SK-N-SH treated with all-trans-retinoic acid at 6 μM for 48 hours (cell line): ENCODE results near the gene PRXL2B.

Experiments used
- ATAC-seq: fragments of 200-7000 bp; cut with Tn5 transposase; 3 replicates; pipeline ENCODE4 v1.9.1; 2020; ENCODE audit warnings: mild to moderate bottlenecking, moderate library complexity
- ARNTL ChIP-seq: fragments of 450-650 bp; formaldehyde crosslinking; IDR thresholded peaks from 2 replicates; pipeline ENCODE4 v1.5.0; 2020; ENCODE audit warnings: low read depth, mild to moderate bottlenecking, moderate library complexity, borderline replicate concordance
- BACH2 ChIP-seq: fragments of 250-450 bp; sonication (Bioruptor Pico); IDR thresholded peaks from 2 replicates; pipeline ENCODE4 v1.9.0; 2021; ENCODE audit warnings: mild to moderate bottlenecking, borderline replicate concordance
- CSDC2 ChIP-seq: fragments of 250-450 bp; sonication (Bioruptor Pico); IDR thresholded peaks from 2 replicates; pipeline ENCODE4 v1.5.0; 2020; ENCODE audit warnings: mild to moderate bottlenecking, moderate library complexity
- ESRRG ChIP-seq: fragments of 250-450 bp; sonication (Bioruptor Pico); IDR thresholded peaks from 2 replicates; pipeline ENCODE4 v1.6.1; 2021; ENCODE audit warnings: mild to moderate bottlenecking
- GLIS3 ChIP-seq: fragments of 250-450 bp; sonication (Bioruptor Pico); IDR thresholded peaks from 2 replicates; pipeline ENCODE4 v1.5.0; 2020; ENCODE audit warnings: mild to moderate bottlenecking, moderate library complexity
- ISL1 ChIP-seq: fragments of 250-450 bp; sonication (Bioruptor Pico); IDR thresholded peaks from 2 replicates; pipeline ENCODE4 v2.1.2; 2022; ENCODE audit warnings: mild to moderate bottlenecking, moderate library complexity
- OSR1 ChIP-seq: fragments of 250-450 bp; sonication (Bioruptor Pico); IDR thresholded peaks from 2 replicates; pipeline ENCODE4 v1.8.0; 2022; ENCODE audit warnings: moderate library complexity, mild to moderate bottlenecking, inconsistent platforms
- PPARA ChIP-seq: fragments of 250-450 bp; sonication (Bioruptor Pico); IDR thresholded peaks from 2 replicates; pipeline ENCODE4 v1.5.0; 2020; ENCODE audit warnings: mild to moderate bottlenecking, borderline replicate concordance
- RARB ChIP-seq: fragments of 250-450 bp; sonication (Bioruptor Pico); IDR thresholded peaks from 2 replicates; pipeline ENCODE4 v1.8.0; 2021; ENCODE audit warnings: mild to moderate bottlenecking, moderate library complexity
- SNAI2 ChIP-seq: fragments of 250-450 bp; sonication (Bioruptor Pico); IDR thresholded peaks from 2 replicates; pipeline ENCODE4 v1.5.0; 2020; ENCODE audit warnings: mild to moderate bottlenecking, moderate library complexity
- TCF4 ChIP-seq: fragments of 250-450 bp; sonication (Bioruptor Pico); IDR thresholded peaks from 2 replicates; pipeline ENCODE4 v1.8.0; 2021; ENCODE audit warnings: mild to moderate bottlenecking, moderate library complexity, borderline replicate concordance
- TOX ChIP-seq: fragments of 250-450 bp; sonication (Bioruptor Pico); IDR thresholded peaks from 2 replicates; pipeline ENCODE4 v1.8.0; 2021; ENCODE audit warnings: mild to moderate bottlenecking, moderate library complexity, borderline replicate concordance
- ZC3H10 ChIP-seq: fragments of 250-450 bp; sonication (Bioruptor Pico); IDR thresholded peaks from 2 replicates; pipeline ENCODE4 v1.5.1; 2021; ENCODE audit warnings: mild to moderate bottlenecking, moderate library complexity
- ZFP3 ChIP-seq: fragments of 250-450 bp; sonication (Bioruptor Pico); IDR thresholded peaks from 2 replicates; pipeline ENCODE4 v1.5.0; 2020; ENCODE audit warnings: mild to moderate bottlenecking, moderate library complexity
- ZFP30 ChIP-seq: fragments of 450-650 bp; formaldehyde crosslinking; IDR thresholded peaks from 2 replicates; pipeline ENCODE4 v1.5.0; 2022; ENCODE audit warnings: mild to moderate bottlenecking, moderate library complexity
- ZNF565 ChIP-seq: fragments of 450-650 bp; formaldehyde crosslinking; conservative IDR thresholded peaks from 2 replicates; pipeline ENCODE4 v1.5.0; 2020; ENCODE audit warnings: low read depth, mild to moderate bottlenecking, moderate library complexity
- ZNF70 ChIP-seq: fragments of 450-650 bp; formaldehyde crosslinking; IDR thresholded peaks from 2 replicates; pipeline ENCODE4 v1.5.0; 2020; ENCODE audit warnings: mild to moderate bottlenecking, moderate library complexity
- ZNF8 ChIP-seq: fragments of 450-650 bp; formaldehyde crosslinking; IDR thresholded peaks from 2 replicates; pipeline ENCODE4 v1.5.0; 2020; ENCODE audit warnings: mild to moderate bottlenecking, moderate library complexity
- TF ChIP-seq, protein P1 (sequence below): fragments of 250-450 bp; sonication (Bioruptor Pico); IDR thresholded peaks from 2 replicates; pipeline ENCODE4 v1.5.1; 2021; ENCODE audit warnings: mild to moderate bottlenecking, moderate library complexity
- TF ChIP-seq, protein P2 (sequence below): fragments of 250-450 bp; sonication (Bioruptor Pico); IDR thresholded peaks from 2 replicates; pipeline ENCODE4 v1.8.0; 2020; ENCODE audit warnings: mild to moderate bottlenecking, moderate library complexity, borderline replicate concordance
- TF ChIP-seq, protein P3 (sequence below): fragments of 250-450 bp; sonication (Bioruptor Pico); IDR thresholded peaks from 2 replicates; pipeline ENCODE4 v1.5.1; 2020; ENCODE audit warnings: low read depth, mild to moderate bottlenecking, moderate library complexity
- TF ChIP-seq, protein P4 (sequence below): fragments of 250-450 bp; sonication (Bioruptor Pico); IDR thresholded peaks from 2 replicates; pipeline ENCODE4 v1.8.0; 2021; ENCODE audit warnings: low read depth, mild to moderate bottlenecking, moderate library complexity, borderline replicate concordance

Gene PRXL2B

DNA sequence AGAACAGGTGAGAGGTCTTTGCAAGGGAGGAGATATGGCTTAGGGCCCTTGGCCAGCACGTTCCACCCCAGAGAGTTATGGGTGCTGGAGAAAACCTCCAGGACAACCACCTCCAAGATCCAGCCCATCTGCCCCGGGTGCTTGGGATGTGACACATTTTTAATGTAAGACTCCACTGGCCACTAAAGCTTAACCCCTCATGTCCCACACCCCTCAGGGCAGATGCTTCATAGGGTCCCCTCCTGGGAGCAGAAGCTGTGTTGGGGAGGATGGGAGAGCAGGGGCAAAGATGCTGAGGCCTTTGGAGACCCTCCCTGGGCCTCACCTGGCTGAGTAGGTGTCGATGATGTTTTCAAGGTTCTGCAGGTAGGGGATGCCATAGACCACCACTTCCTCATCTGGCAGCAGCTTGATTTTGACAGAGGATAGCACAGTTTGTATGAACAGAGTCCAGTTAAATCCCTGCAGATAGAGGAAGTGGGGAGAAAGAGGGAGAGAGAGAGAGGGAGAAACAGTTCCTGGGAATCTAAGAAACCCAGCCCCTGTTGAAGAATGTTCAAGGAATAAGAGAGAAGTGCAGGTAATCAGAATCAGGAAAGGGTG, 11.9 kb downstream of the PRXL2B start (continued):
- TF ChIP-seq, protein P1, sequence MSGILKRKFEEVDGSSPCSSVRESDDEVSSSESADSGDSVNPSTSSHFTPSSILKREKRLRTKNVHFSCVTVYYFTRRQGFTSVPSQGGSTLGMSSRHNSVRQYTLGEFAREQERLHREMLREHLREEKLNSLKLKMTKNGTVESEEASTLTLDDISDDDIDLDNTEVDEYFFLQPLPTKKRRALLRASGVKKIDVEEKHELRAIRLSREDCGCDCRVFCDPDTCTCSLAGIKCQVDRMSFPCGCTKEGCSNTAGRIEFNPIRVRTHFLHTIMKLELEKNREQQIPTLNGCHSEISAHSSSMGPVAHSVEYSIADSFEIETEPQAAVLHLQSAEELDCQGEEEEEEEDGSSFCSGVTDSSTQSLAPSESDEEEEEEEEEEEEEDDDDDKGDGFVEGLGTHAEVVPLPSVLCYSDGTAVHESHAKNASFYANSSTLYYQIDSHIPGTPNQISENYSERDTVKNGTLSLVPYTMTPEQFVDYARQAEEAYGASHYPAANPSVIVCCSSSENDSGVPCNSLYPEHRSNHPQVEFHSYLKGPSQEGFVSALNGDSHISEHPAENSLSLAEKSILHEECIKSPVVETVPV (CRISPR knock-in tag): no peak

DNA sequence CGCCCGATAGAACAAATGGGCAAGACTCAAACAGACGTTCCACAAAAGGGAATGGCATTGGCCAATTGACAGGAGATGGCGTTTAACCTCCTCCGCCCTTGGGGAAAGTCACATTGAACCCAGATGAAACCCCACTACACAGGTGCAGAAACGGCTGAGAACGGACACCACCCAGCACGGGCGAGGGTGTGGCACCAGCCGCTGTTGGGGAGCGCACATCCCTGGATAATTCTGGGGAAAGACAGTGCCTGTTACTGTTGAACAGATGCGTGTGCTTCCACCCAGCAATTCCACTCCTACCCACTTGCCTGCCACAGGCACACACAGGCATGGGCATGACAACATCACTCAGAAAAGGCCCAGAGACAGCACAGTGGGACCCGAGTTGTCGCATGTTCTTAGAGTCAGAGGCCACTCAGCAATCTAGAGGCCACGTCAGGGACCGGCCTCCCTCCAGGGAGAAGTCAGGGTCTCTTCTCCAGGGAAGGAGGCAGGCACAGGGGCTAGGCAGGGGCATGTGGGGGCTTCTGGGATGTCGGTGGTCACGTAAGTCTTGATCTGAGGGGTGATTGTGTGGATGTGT, 15.2 kb downstream of the PRXL2B start:
- ATAC-seq: no peak
- TF ChIP-seq ESRRG (CRISPR knock-in tag) (no peak), ARNTL (CRISPR knock-in tag) (no peak), GLIS3 (CRISPR knock-in tag) (no peak), OSR1 (CRISPR knock-in tag) (no peak), BACH2 (CRISPR knock-in tag) (no peak), PPARA (CRISPR knock-in tag) (no peak), ISL1 (CRISPR knock-in tag) (no peak), CSDC2 (CRISPR knock-in tag) (no peak), ZNF565 (CRISPR knock-in tag) (no peak), ZFP3 (CRISPR knock-in tag) (no peak), SNAI2 (no peak), ZNF70 (CRISPR knock-in tag) (no peak), ZFP30 (CRISPR knock-in tag) (no peak), ZNF8 (CRISPR knock-in tag) (no peak)
- TF ChIP-seq, protein P2, sequence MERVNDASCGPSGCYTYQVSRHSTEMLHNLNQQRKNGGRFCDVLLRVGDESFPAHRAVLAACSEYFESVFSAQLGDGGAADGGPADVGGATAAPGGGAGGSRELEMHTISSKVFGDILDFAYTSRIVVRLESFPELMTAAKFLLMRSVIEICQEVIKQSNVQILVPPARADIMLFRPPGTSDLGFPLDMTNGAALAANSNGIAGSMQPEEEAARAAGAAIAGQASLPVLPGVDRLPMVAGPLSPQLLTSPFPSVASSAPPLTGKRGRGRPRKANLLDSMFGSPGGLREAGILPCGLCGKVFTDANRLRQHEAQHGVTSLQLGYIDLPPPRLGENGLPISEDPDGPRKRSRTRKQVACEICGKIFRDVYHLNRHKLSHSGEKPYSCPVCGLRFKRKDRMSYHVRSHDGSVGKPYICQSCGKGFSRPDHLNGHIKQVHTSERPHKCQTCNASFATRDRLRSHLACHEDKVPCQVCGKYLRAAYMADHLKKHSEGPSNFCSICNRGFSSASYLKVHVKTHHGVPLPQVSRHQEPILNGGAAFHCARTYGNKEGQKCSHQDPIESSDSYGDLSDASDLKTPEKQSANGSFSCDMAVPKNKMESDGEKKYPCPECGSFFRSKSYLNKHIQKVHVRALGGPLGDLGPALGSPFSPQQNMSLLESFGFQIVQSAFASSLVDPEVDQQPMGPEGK: no peak
- TF ChIP-seq, all 23 proteins: peak for 0

DNA sequence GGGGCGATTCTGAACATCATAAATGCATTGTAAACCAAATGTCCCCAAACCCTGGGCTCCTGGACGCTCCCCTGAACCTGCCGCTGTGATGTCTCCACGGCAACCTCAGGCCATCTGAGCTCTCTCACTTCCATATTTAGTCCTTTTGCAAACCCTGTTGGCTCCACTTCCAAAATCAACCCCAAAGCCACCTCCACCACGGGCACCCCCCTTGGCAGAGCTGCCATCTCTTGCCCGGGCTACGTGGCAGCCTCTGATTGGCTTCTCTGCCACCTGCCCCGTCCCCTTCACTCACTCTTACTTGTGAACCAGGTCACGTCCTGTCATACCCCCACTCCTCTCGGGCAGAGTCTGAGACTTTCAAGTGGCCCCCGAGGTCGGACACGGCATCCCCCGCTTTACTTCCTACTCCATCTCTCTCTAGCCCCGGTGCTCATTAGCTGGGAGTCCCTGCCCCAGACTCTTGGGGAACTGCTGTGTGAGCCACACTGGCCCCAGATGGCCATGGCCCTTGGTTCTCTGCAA, 15.8 kb downstream of the PRXL2B start:
- TF ChIP-seq ZC3H10 (CRISPR knock-in tag) (no peak), OSR1 (CRISPR knock-in tag) (no peak)
- ATAC-seq: no peak

DNA sequence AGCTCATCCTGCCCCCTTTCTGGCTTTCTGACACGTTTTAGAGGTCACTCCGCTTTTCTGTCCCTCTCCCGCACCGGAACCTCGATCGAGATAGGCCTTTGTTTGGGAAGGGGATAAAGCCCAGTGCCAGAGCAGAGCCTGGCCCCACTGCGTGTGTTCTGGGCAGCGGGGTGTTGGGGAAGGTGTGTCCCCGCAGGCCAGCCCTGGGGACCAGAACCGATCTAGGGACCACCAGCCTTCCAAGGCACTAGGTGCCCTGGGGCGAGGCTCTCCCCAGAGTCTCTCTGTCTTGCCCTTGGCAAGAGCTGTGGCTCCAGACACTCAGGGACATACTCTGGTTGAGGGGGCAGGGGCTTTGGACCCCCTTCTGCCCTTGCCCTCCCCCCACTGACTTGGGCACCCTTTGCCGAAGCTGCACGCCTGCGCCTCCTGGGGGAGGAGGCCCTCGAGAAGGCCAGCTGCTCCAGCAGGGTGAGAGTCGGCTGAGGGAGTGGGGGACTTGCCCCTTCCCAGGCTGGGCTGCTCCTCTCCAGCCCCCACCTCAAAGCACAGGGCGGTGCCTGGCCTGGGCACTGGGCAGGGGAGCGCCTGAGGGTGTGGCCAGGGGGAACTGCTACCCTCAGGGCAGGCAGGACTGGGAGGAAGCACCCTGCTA, 16.4 kb downstream of the PRXL2B start:
- no peak for TF ChIP-seq CSDC2 (CRISPR knock-in tag)
- no peak for TF ChIP-seq ZFP30 (CRISPR knock-in tag)
- no peak for TF ChIP-seq OSR1 (CRISPR knock-in tag)
- no peak for TF ChIP-seq ARNTL (CRISPR knock-in tag)
- no peak for TF ChIP-seq ISL1 (CRISPR knock-in tag)
- no peak for TF ChIP-seq ZNF8 (CRISPR knock-in tag)
- TF ChIP-seq, protein P3, sequence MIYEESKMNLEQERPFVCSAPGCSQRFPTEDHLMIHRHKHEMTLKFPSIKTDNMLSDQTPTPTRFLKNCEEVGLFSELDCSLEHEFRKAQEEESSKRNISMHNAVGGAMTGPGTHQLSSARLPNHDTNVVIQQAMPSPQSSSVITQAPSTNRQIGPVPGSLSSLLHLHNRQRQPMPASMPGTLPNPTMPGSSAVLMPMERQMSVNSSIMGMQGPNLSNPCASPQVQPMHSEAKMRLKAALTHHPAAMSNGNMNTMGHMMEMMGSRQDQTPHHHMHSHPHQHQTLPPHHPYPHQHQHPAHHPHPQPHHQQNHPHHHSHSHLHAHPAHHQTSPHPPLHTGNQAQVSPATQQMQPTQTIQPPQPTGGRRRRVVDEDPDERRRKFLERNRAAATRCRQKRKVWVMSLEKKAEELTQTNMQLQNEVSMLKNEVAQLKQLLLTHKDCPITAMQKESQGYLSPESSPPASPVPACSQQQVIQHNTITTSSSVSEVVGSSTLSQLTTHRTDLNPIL (CRISPR knock-in tag): no peak
- no peak for TF ChIP-seq TCF4 (CRISPR knock-in tag)
- no peak for TF ChIP-seq GLIS3 (CRISPR knock-in tag)
- no peak for TF ChIP-seq ZC3H10 (CRISPR knock-in tag)
- TF ChIP-seq, protein P4, sequence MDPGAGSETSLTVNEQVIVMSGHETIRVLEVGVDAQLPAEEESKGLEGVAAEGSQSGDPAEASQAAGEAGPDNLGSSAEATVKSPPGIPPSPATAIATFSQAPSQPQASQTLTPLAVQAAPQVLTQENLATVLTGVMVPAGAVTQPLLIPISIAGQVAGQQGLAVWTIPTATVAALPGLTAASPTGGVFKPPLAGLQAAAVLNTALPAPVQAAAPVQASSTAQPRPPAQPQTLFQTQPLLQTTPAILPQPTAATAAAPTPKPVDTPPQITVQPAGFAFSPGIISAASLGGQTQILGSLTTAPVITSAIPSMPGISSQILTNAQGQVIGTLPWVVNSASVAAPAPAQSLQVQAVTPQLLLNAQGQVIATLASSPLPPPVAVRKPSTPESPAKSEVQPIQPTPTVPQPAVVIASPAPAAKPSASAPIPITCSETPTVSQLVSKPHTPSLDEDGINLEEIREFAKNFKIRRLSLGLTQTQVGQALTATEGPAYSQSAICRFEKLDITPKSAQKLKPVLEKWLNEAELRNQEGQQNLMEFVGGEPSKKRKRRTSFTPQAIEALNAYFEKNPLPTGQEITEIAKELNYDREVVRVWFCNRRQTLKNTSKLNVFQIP: no peak
- TF ChIP-seq BACH2 (CRISPR knock-in tag): no peak
- TF ChIP-seq, protein P2: no peak
- no peak for TF ChIP-seq SNAI2
- TF ChIP-seq TOX (CRISPR knock-in tag): no peak
- TF ChIP-seq RARB (CRISPR knock-in tag): no peak
- no peak for TF ChIP-seq ZFP3 (CRISPR knock-in tag)
- no peak for TF ChIP-seq ZNF70 (CRISPR knock-in tag)

More for the DNA sequence above, 16.4 kb downstream of the PRXL2B start:
- no peak; the same call in 2 of the 3 replicates for ATAC-seq
